Gastrocnemius medialis (tissue), 4 donors: Measurements from ENCODE around the gene SKP1. TPM values are rescaled to one million over a fixed set of nuclear protein-coding genes. Genes with fewer than 3 reads are reported as not detected.

Experiments used
- ATAC-seq, 2 donors: fragments of 150-250 bp; one replicate each; pipeline ENCODE4 v1.9.1; 2016
- DNase-seq, 2 donors: peaks; one replicate each; pipeline ENCODE4 v3.0.0-alpha.2; 2019
- H3K27ac ChIP-seq, 4 donors: fragments of 200-600 bp; sonication (generic); 1 replicate in 1 of 4; 2 replicates in 3 of 4; pipeline ENCODE4 v1.5.1; 2016 to 2018; ENCODE audit warnings: mild to moderate bottlenecking in 2 of 4, moderate library complexity in 1 of 4
- H3K27me3 ChIP-seq, 3 donors: fragments of 200-600 bp; sonication (generic) in 2 of 3; 1 replicate in 1 of 3; 2 replicates in 2 of 3; pipeline versions ENCODE4 v1.5.1 to v1.6.0; 2016 to 2019; ENCODE audit warnings: mild to moderate bottlenecking in 1 of 3, moderate library complexity in 1 of 3
- H3K36me3 ChIP-seq, 2 donors: fragments of 200-600 bp; sonication (generic) in 1 of 2; one replicate each; pipeline ENCODE4 v1.5.1; 2017 to 2018
- H3K4me1 ChIP-seq, 2 donors: fragments of 200-600 bp; sonication (generic) in 1 of 2; one replicate each; pipeline ENCODE4 v1.5.1; 2016 to 2017; ENCODE audit warnings: mild to moderate bottlenecking in 2 of 2
- H3K4me3 ChIP-seq, 4 donors: fragments of 200-600 bp; sonication (generic) in 3 of 4; 1 replicate in 1 of 4; 2 replicates in 3 of 4; pipeline ENCODE4 v1.5.1; 2016 to 2019; ENCODE audit warnings: mild to moderate bottlenecking in 2 of 4
- H3K9me3 ChIP-seq, 3 donors: fragments of 200-600 bp; sonication (generic) in 2 of 3; 1 replicate in 1 of 3; 2 replicates in 2 of 3; pipeline ENCODE4 v1.5.1; 2016 to 2019
- POLR2A ChIP-seq, 2 donors: fragments of 450-650 bp; IDR thresholded peaks; one replicate each; pipeline ENCODE4 v1.6.1; 2017; ENCODE audit warnings: antibody characterized with exemption in 2 of 2, mild to moderate bottlenecking in 2 of 2, moderate library complexity in 2 of 2
- in situ Hi-C, 4 donors: fragments of 200-750 bp; cut with MboI; loops; one replicate each; pipeline versions ENCODE4 v1.15.0 to v1.8.0; 2017; ENCODE audit warnings: low sequenced_read_pairs in 4 of 4
- intact Hi-C: fragments of 100-400 bp; cut with DNase I; formaldehyde crosslinking; loops from one replicate; pipeline ENCODE4 v1.15.1; 2023; ENCODE audit warnings: low total_unique reads
- total RNA-seq, 4 donors: library from RNA; depleted of rRNA; stranded (reverse); fragments of >200 nt; gene quantifications; one replicate each; pipeline versions ENCODE4 v1.1.0 to v1.2.3, GENCODE V29; 2016
- TF ChIP-seq, protein P1 (sequence below), 5 experiments: fragments of 450-650 bp in 3 of 5; fragments of 200-600 bp in 2 of 5; sonication (generic) in 2 of 5; IDR thresholded peaks in 4 of 5; conservative IDR thresholded peaks in 1 of 5; 1 replicate in 4 of 5; 2 replicates in 1 of 5; pipeline ENCODE4 v1.5.1; 2016 to 2019; ENCODE audit warnings: antibody characterized with exemption in 5 of 5, mild to moderate bottlenecking in 3 of 5, moderate library complexity in 3 of 5

SKP1 gene
- total RNA-seq, 4 donors from 2014 or later: 318 to 499 (median 476) TPM

DNA sequence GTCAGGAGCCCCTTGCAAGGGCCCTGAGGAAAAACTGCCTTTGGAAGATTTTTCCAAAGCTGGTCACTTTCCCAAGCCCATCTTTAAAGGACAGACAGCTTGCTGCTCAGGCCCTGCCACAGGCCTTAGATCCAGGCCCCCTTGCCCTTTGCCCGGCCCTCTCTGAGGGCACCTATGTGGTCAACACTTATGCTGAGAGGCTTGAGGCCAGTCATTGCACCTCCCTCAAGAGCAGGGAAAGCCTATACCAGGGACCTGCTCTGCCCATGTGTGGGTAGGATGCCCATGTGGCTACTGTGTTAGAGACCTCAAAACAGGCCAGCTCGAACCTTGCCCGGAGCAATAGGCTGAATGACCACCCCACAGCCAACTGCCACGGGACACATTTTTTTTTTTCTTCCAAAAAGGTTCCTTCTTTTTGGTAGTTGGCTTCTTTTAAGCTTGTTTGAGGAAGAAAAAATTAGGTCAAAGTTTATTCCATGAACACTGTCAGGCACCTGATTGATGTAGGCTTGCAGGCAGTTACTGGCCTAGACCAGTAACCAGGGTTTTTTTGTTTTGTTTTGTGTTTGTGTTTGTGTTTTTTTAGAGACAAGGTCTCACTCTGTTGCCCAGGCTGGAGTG lies 58.4 kb downstream of the SKP1 start:
- Histone ChIP-seq H3K27me3 (peaks cover 0 to 4% (median 4%) of the 10 kb centered on the region in 3 donors), H3K27ac (no peak overlapping the region), H3K4me1 (peaks cover 9 to 14% of the 10 kb centered on the region in 2 donors), H3K9me3 (no peaks in the 10 kb centered on the region), H3K36me3 (no peaks in the 10 kb centered on the region), H3K4me3 (no peak overlapping the region)
- ATAC-seq (no peak), DNase-seq (no peak)
- intact Hi-C loops (no loop called here), in situ Hi-C loops (no loop called here)
- TF ChIP-seq, protein P1, sequence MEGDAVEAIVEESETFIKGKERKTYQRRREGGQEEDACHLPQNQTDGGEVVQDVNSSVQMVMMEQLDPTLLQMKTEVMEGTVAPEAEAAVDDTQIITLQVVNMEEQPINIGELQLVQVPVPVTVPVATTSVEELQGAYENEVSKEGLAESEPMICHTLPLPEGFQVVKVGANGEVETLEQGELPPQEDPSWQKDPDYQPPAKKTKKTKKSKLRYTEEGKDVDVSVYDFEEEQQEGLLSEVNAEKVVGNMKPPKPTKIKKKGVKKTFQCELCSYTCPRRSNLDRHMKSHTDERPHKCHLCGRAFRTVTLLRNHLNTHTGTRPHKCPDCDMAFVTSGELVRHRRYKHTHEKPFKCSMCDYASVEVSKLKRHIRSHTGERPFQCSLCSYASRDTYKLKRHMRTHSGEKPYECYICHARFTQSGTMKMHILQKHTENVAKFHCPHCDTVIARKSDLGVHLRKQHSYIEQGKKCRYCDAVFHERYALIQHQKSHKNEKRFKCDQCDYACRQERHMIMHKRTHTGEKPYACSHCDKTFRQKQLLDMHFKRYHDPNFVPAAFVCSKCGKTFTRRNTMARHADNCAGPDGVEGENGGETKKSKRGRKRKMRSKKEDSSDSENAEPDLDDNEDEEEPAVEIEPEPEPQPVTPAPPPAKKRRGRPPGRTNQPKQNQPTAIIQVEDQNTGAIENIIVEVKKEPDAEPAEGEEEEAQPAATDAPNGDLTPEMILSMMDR (IDR thresholded peaks at IDR 0.05 in 4 of 5, conservative IDR thresholded peaks at IDR 0.05 in 1 of 5): no peak
- no peak for TF ChIP-seq POLR2A (IDR thresholded peaks at IDR 0.05)

DNA sequence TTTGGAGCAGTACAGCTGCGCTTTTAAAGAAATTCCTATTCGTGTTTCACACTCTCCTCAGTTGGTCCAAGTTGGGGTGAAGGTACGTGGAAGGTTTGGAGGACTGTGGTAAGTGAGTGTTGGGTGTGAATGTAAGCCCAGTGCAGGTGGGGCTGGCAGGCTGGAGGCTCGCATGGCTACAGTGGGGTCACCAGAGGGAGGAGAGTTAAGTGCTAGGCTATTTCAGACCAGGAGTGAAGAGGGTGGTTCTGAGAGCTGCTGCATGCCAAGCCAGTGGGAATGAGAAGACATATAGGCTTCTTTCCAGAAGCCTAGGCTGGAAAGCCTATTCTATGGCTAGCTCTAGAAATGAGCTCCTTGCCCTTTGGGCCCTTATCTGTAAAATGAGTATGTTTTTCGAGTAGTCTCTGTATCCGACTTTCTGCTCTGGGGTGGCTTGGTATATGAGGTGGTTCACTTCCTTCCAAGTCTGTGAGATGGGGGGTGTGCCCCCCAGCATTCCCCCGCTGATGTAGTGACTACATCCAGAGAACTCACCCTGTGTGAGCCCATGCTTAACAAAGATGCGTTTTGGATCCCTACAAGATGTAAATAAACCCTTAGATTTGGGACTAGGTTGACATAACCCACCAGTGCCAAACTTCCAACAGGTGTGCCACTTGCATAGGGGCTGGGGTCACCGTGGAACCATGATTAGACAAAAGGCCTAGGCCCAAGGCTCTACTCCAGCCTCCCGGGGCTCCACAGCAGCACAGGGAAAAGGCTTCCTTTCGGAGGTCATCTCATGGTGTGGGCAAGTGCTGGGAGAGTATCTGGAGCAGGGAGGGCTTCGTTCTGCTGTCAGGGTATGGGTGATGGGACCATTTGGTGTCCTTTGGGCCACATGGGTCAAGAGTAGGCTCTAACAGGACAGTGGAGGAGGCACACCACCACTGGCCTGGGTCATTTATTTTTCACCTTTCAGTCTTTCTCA lies 59.7 kb downstream of the SKP1 start:
- no peak for ATAC-seq
- Histone ChIP-seq H3K27ac (no peak overlapping the region), H3K4me1 (peaks cover 9 to 19% of the 10 kb centered on the region in 2 donors), H3K9me3 (no peaks in the 10 kb centered on the region), H3K27me3 (peaks cover 8 to 17% (median 14%) of the 10 kb centered on the region in 3 donors), H3K4me3 (no peak overlapping the region), H3K36me3 (no peaks in the 10 kb centered on the region)
- TF ChIP-seq, protein P1 (IDR thresholded peaks at IDR 0.05 in 4 of 5, conservative IDR thresholded peaks at IDR 0.05 in 1 of 5): no peak
- TF ChIP-seq POLR2A (IDR thresholded peaks at IDR 0.05): no peak
- intact Hi-C loops: no loop called here
- DNase-seq: no peak
- in situ Hi-C loops: no loop called here

DNA sequence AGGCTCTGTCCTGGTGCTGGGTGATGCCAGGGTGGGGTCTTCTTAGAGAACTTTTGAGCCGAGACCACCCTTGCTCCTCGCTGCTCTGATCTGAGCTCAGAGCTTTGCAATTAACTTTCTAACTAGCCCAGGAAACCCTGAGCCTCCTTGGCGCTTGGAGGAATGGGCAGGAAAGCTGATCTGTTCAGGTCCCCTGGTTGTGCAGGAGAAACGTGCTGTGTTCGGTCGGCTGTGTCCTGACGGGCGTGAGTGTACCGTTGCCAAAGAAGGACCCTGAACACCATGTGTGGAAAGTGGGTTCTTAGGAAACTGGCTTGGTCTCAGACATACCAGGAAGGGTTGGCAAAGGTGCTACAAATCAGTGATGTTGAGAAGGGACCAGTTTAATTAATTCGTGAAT lies 60.5 kb downstream of the SKP1 start:
- no peak for DNase-seq
- H3K36me3 ChIP-seq: no peaks in the 10 kb centered on the region
- no peaks in the 10 kb centered on the region for H3K9me3 ChIP-seq
- H3K4me3 ChIP-seq: no peak overlapping the region
- H3K4me1 ChIP-seq: peaks cover 9 to 19% of the 10 kb centered on the region in 2 donors
- TF ChIP-seq, protein P1 (IDR thresholded peaks at IDR 0.05 in 4 of 5, conservative IDR thresholded peaks at IDR 0.05 in 1 of 5): no peak
- no peak for TF ChIP-seq POLR2A (IDR thresholded peaks at IDR 0.05)
- peaks cover 9 to 19% (median 16%) of the 10 kb centered on the region in 3 donors for H3K27me3 ChIP-seq
- no peak for ATAC-seq
- intact Hi-C loops (no loop called here), in situ Hi-C loops (no loop called here)
- H3K27ac ChIP-seq: no peak overlapping the region

DNA sequence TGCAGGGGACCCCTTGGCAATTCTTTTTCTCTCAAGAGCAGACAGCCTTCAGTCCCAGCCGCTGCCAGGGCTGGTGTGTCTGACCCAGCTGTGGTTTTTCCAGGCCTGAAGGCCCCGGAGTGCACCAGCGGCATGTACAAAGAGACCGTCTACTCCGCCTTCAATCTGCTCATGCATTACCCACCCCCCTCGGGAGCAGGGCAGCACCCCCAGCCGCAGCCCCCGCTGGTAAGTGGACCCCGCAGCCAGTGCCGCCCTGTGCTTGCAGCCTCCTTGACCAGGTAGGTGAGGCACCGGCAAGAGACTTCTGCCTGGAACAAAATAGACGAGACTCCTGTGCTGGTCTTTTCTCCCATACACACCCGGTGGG lies 61.0 kb downstream of the SKP1 start:
- Histone ChIP-seq H3K4me3 (peak overlapping the region in 1 of 4 donors; percentile 58), H3K36me3 (no peaks in the 10 kb centered on the region), H3K9me3 (no peaks in the 10 kb centered on the region), H3K27me3 (peaks cover 9 to 19% (median 16%) of the 10 kb centered on the region in 3 donors), H3K27ac (no peak overlapping the region), H3K4me1 (peaks cover 9 to 19% of the 10 kb centered on the region in 2 donors)
- intact Hi-C loops: loop anchor here (2.0 kb wide), 1 partner anchor 77 kb away; no protein-coding TSS in a partner anchor
- TF ChIP-seq, protein P1 (IDR thresholded peaks at IDR 0.05 in 4 of 5, conservative IDR thresholded peaks at IDR 0.05 in 1 of 5): no peak
- DNase-seq: no peak
- ATAC-seq: no peak
- in situ Hi-C loops: no loop called here
